ENCODE data around the gene MAST3.

Gene MAST3

DNA sequence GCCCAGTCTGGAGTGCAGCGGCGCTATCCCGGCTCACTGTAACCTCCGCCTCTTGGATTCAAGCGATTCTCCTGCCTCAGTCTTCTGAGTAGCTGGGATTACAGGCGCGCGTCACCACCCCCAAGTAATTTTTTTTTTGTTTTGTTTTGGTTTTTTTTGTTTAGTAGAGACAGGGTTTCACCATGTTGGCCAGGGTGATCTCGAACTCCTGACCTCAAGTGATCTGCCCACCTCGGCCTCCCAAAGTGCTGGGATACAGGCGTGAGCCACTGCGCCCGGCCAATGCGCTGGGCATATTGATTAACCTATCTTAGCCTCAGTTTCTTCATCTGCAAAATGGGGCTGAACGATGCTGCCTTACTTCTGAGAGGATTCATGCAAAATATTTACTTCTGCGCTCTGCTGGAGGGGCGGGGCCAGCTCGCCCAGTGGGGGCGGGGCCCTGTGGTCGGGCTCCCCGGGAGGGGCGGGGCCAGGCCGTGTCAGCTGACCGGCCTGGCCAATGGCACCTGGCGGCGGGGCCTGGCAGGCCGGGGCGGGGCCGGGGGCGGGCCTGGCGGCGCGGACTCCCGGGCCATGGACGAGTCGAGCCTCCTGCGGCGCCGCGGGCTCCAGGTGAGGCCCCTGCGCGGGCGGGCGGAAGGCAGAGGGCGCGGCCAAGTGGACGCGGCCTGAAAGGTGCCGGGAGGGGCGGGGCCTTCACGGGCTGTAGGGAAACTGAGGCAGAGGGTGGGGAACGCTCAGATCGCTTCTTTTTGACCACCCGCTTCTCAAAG lies at the start of gene MAST3:
Gene MAST3 (plus strand): TSS at position 562 of the 776 bp plus-strand sequence. CDS start 15 bp downstream, at position 577.
- DNase-seq = peak; percentile 95

DNA sequence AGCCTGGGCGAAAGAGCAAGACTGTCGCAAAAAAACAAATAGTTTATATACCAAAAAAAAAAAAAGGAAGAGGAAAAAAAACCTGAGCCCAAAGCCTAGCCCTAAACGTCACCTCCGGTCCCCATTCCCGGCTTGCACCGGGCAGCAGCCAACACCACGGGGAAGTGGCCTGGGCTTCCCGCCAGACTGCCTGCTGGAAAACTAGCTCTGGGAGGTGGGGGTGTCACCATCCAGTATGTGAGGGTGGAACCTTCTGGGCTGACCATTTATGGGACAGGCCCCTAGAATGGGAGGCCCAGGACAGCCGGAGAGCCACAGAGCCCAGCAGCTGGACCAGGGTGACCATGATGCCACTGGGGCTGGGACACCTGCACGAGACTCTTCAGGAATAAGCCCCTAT lies 48.2 kb upstream of the MAST3 start:
- DNase-seq = no peak

DNA sequence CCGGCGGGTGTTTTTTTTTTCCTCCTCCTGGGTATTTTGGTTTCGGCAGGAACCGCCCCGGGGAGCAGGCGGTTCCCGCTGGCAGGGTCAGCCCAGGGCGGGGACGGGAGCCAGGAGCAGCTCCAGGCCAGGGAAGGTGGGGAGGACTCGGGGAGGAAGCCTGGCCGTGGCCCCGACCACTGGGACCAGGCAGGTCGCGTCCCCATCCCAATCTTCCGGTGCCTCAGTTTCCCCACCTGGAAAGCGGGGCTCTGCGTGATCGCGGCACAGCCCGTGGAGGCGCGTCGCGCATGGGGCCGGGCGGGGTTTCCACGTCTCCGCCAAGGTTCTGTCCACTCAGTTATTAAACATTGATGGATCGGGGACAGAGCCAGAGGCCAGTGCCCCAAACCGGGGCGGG lies 45.7 kb upstream of the MAST3 start:
- DNase-seq = no peak

DNA sequence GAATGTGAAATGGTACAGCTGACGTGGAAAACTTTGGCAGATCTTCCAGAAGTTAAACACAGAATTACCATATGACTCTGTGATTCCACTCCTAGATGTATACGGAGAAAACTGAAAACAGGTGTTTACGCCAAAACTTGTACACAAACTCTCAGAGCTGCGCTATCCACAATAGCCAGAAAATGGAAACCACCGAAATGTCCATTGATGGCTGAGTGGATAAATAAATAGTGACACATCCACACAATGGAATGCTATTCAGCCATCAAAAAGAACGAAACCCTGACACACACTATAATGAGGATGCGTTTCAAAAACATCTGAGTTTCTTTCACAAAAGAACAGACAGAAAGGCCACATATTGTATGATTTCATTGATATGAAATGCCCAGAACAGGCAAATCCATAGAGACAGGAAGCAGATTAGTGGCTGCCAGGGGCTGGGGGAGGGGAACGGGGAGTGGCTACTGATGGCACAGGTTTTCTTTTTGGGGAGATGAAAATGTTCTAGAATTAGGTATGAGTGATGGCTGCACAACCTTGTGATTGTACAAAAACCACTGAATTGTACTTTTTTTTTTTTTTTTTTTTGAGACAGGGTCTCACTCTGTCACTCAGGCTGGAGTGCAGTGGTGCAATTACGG lies 43.9 kb upstream of the MAST3 start:
- no peak for DNase-seq

DNA sequence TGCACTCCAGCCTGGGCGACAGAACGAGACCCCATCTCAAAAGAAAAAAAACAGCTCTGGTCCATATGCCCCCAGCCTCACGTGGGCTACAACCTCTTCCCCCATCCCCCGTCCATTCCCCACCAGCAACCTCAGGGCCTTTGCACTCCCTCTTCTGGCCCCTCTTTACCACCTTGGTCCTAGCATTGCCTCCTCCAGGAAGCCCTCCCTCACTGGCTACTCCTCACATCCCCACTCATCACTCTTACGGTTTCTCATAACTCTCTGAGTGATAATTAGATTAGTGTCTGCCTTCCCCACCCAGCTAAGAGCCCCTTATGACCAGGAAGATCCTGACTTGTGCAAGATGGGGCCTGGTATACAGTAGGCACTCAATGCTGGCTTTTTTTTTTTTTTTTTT lies 41.6 kb upstream of the MAST3 start:
- DNase-seq = no peak

DNA sequence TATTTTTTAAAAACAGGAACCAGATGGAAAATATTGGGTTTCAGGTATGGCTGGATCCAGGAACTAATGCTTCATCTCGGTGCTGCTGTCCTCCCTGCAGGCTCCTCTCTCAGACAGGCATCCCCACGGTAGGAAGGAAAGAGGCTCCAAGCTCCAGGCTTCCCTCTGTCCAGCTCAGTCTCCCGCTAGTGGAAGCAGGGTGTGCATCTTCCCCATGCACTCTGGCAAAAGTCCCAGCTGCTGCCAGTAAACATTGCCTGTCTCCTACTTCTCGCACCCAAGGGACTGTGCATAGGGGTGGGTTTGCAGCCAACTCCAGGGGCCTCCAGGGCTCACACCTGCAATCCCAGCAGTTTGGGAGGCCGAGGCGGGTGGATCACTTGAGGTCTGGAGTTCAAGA lies 40.0 kb upstream of the MAST3 start:
- no peak for DNase-seq

DNA sequence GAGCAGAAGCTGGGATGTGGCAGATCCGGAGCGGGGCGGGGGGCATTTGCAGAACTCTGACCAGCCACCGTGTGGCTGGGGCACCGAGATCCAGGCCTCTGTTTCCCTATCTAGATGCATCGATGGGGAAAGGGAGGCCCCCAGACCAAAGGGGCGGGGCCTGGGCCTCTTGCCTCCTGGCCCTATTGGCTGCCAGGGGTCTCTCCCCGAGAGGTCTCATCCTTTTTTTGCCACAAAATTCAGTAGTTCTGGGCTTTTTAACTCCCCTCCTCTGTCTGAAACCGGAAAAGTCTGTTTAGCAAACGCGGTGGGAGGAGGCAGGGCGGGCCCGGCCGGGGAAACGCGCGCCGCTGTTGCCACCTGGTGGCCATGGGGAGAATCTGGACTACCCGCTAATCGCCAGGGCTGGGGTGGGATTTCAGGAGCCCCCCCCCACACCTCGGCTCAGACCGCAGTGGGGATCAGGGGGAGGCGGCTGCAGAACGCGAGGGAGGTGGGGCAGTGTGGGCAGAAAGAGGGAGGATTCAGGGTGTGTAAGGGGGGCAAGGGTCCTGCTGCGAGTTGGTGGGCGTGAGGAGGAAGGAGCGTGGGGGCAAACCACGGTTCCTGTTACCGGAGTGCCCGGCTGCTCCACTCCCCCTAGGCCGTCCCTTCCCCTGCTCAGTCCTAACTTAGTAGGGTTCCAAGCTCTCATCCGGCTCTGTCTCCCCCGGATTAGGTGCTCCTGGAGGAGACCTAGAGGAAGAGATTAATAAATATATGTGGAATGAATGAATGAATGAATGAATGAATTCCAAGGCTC lies 39.2 kb upstream of the MAST3 start:
- peak; percentile 86 for DNase-seq

DNA sequence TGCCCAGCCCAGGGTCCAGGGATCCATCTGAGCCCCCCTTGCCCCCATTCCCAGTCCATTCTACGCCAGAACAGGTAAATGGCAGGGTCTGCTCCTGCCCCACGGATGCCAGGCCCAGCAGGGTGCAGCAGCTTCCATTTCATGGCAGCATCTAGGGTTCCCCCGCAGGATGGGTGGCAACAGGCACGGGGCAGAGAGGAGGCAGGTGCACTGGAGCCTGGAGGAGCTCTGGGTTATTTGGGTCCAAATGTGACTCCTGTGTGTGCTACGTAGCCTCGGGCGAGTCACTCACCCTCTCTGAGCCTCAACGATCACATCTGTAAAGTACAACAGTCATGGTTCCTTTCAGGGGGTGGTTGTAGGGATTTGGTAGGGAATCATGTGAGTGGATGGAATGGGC lies 38.3 kb upstream of the MAST3 start:
- no peak for DNase-seq

DNA sequence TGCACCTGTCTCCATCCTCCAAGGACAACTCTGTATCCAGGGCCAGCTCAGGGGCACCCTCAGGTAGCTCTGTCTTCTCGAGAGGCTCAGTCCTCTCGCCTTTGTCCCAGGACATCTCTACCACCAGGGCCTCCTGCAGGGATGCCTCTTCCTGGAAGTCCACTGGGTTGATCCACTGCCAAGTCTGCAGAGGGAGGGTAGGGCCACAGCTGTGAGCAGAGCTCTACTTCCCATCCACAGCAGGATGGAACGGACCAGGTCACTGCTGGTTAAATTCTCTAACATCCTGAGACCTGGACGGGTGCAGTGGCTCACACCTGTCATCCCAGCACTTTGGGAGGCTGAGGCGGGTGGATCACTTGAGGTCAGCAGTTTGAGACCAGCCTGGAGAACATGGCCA lies 37.7 kb upstream of the MAST3 start:
- no peak for DNase-seq

DNA sequence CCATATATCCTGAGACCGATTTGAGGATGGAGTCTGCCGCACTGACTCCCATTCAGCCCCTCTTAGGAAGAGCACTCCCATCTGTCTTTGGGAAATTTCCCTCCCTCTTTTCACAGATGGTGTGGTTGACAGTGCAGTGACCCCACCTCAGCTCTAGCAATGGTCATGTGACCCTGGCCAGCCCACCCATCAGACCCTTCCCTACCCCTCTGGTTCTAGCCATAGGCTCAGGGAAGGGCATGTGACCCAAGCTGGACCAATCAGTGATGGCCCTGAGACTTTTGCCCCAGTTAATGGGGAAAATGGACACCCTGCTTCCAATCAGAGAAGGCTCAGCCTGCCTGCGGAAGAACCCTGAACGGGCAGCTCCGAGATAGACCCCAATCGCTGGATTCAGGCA lies 37.1 kb upstream of the MAST3 start:
- no peak for DNase-seq

DNA sequence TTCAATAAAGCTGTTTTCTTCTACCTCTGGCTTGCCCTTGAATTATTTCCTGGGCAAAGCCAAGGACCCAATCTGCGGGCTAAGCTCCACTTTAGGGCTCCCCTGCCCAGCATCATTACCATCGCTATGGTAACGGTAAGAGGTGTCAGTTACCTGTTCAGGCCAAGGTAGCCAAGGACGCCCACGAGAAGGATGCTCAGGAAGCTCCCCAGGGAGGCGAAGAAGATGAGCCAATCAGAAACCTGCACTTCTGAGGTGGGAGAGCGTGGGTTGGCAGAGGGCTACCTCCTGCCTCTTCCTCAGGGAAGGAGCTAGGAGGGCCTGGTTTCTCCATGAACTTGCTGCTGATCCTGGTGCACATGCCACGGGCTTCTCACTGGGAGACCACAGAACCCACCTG lies 35.5 kb upstream of the MAST3 start:
- no peak for DNase-seq

DNA sequence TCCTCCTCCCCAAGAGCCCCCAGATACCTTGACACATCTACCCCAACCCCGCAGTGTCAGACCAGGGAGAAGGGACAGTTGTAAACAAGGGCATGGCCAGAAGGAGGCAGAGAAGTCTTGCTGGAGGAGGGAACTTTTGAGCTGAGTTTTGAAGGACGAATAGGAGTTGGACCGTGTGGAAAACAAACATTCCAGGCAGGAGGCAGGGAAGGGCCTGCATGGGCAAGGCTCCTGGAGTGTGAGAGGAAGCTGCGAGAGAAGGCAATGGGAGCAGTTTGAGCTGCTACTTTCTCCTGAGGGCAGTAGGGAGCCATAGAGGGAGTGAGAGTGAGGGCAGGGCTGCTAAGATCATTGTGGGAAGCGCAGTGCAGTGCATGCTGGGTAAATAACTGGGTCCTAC lies 34.1 kb upstream of the MAST3 start:
- peak; percentile 42 for DNase-seq

DNA sequence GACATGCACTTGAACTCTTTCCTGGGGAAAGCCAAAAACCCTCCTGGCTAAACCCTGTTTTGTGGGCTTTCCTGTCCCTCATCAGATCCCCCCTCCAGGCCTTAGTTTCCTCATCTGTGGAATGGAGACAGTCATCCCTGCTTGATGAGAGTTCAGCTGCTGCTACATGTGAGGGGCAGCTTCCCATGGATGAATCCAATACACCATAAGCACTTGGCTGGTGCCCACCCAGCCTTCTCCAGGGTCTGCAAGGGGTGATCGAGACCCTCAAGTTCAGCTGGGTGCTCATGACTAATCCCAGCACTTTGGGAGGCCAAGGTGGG lies 32.4 kb upstream of the MAST3 start:
- no peak for DNase-seq

DNA sequence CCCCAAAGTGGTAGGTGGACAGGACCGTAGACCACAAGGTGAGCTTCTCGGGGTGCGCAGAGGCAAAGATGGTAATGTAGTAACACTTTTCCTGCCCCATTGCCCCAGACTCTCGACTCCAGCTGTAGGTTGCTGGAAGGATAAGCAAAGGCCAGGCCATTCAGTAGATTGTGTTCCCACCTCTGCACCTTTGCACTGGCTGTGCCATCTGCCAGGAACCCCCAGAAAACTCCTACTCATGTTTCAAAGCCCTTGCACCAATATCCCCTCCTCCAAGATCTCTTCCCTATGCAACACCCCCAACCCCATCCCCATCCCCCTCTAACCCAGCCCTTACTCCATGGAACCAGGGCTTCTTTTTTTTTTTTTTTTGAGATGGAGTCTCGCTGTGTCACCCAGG lies 29.2 kb upstream of the MAST3 start:
- DNase-seq = no peak

DNA sequence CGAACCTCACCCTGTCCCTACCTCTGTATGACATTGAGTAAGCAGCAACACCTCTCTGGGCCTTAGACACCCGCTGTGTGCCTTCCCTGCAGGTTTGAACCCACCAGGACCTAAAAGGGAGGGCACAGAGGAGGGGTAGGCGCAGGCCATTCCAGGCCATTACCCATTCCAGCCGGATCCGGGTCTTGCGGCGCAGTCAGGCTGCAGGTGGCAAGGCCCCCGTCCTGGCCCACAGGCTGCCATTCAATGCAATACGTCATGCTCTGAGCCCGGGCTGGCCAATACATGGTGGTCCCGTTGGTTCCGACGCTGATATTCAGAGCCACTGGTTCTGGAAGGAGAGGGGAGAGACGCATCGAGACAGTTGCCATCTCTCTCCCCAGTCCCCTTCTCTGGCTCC lies 28.2 kb upstream of the MAST3 start:
- no peak for DNase-seq

DNA sequence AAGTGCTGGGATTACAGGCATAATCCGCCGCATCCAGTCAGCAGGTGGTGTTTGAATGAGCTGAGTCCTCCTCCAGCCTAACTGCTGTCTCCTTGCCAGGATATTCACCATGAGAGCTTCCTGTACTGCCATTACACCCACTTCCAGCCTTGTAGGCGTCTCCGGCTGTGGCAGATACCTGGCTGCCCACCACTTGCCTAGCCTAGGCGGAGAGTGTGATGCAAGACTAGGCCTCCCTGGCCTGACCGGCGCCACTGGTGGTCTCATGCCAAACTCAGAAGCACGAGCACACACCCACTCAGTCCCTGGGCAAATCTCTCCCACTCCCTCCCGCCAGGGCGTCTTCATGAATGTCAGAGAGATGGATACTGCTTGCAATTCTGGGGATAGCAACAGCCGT lies 27.4 kb upstream of the MAST3 start:
- no peak for DNase-seq

DNA sequence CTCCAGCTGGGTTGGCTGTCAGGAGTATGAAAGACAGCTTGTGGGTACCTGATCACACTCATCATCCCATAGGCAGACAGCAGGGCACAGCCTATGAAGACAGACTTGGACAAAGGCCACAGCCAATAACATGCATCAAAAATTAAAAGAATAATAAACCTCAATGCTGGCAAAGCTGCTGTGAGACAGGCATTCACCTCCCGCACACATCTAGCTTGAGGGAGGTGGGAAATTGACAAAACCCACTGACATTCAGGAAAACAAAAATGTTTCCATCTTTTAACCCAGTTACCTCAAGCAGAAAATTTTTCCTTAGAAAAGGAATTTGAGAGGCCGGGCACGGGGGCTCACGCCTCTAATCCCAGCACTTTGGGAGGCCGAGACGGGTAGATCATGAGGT lies 25.2 kb upstream of the MAST3 start:
- DNase-seq = no peak

DNA sequence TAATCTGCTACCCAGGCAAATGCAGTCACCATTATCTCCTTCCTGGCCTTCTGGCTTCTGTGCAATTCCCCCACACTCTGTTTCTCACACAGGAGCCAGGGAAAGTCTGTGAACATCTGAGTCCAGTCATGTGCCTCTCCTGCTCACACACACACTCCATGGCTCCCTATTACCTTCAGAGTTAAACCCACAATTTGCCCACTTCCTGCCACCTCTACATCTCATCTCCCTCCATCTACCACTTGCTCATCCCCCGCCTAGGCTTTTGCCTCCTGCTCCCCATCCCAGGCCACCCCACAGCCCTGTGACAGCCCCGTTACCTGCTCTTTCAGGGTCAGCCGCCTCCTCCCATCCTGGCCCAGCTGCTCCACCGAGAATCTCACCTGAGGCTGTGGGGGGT lies 24.4 kb upstream of the MAST3 start:
- no peak for DNase-seq

DNA sequence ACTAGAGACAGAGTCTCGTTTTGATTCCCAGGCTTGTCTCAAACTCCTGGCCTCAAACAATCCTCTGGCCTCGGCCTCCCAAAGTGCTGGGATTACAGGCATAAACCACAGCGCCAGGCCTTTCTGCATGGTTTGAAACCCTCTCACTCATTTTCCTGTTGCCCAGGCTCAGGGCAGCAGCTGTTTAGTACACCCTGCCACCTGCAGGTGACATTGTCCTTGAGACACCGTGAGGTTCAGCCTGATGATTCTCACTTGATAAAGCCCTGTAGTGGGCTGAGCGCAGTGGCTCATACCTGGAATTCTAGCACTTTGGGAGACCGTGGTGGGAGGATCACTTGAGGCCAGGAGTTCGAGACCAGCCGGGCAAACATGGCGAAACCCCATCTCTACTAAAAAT lies 23.4 kb upstream of the MAST3 start:
- no peak for DNase-seq

DNA sequence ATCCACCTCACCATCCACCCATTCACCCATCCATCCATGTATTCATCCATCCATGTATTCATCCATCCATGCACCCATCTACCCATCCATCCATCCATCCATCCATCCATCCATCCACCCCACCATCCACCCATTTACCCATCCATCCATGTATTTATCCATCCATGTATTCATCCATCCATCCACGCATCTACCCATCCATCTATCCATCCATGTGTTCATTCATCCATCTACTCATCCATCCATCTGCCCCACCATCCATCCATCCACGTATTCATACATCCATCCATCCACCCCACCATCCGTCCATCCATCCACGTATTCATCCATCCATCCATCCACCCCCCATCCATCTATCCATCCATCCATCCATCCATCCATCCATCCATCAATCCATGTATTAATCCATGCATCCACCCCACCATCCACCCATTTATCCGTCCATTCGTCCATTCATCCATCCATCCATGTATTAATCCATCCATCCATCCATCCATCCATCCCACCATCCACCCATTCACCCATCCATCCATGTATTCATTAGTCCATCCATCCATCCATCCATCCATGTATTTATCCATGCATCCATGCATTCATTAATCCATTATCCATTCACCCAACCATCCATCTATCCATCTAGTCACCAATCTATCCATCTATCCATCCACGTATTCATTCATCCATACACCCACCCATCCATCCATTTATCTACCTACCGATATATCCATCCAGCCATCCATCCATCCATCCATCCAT lies 13.5 kb upstream of the MAST3 start:
- no peak for DNase-seq

DNA sequence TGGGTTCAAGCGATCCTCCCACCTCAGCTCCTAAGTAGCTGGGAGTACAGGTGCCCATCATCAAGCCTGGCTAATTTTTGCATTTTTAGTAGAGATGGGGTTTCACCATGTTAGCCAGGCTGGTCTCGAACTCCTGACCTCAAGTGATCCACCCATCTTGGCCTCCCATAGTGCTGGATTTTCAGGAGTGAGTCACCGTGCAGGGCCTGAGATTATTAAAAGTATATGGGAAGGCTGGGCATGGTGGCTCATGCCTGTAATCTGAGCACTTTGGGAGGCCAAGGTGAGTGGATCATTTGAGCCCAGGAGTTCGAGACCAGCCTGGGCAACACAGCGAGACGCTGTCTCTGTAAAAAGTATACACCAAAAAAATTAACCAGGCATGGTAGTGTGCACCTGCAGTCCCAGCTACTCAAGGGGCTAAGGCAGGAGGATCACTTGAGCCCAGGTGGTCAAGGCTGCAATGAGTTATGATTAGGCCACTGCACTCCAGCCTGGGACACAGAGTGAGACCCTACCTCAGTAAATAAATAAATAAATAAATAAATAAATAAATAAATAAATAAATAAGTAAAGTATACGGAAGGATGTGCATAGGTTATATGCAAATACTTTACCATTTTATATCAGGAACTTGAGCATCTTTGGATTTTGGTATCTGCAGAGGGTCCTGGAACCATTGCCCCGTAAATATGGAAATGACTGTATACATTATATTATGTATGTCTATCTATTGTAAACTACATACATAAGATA lies 11.7 kb upstream of the MAST3 start:
- no peak for DNase-seq

DNA sequence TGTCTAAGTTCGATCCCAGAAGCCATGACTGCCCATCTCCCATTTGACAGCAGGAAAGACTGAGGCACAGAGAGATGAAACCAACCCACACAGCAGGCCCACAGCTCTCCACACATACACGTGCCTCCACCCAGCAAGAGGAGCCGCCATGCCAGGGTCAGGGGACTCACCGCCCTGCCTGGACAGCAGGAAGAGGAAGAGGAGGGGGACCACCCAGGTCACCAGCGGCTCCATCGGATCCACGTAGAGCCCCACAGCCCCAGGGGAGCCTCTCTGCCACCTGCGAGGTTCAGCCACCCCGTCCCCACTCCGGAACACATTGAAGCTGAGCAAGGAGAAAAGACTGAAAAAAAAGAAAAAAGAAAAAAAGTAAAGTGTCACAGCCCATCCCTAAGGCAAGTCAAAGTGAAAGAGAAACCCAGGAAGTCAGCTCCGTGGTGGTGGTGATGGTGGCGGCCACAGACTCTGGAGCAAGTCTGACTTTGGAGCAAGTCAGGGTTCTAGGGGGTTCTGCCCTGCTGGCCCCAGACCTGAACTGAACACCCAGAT lies 10.9 kb upstream of the MAST3 start, which contains the start of gene IL12RB1:
Gene IL12RB1 (minus strand): TSS at position 345 of the 549 bp plus-strand sequence. CDS start 111 bp downstream, at position 234.
- peak; percentile 88 for DNase-seq

Measured in activated CD4-positive, alpha-beta T cell treated with anti-CD3 and anti-CD28 coated beads, Interleukin-2, Interleukin-6, amounts not matched to agents 100 ng/mL and 50 ng/mL, durations not matched to agents 16 hours and 8 hours (primary cell).